ENCODE measurements around the gene RASSF8.

Gene RASSF8

GRCh38 chr12:25962932-25963525 lies 4.5 kb downstream of the RASSF8 start:
- DNase-seq = no peak

GRCh38 chr12:25965682-25966081 lies 7.2 kb downstream of the RASSF8 start:
- DNase-seq = no peak

- DNase-seq = no peak
Observed at GRCh38 chr12:25970082-25970481, 11.6 kb downstream of the RASSF8 start.

DNA sequence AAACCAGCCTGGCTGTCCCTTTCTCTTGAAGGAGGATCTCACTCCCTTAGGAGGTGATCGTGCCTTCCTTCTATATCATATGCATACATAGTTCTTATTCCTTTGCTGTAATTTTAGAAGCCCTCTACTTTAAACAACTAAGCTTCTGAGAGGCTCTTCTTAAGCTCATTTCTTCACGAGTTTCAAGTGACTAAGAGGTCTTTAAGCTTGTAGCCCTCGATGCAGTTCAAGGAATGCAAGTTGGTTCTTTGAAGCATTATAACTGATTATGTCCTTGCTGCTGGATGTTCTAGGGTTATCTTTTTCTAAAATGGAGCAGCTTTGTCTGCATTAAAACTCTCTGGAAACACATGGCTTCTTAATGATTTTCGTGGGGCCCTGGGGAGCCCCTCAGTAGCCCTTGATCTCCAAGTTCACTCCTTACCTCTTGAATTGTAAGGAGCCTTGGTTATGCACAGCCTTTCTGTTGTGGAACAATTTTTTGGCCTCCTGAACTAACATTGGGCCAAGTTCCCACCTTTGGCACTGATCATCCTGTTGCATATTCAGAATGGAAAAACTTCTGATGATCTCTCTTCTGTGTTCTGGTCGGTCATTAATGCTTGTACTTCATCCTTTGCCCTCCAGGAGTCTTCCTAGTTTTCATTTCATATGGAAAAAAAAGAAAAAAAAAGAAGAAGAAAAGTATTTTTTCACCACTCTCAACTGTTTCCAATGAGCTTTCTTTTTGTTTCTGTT lies 12.6 kb downstream of the RASSF8 start:
- no peak for DNase-seq

GRCh38 chr12:25971654-25972041 lies 13.2 kb downstream of the RASSF8 start:
- DNase-seq = no peak

- no peak for DNase-seq
Observed at GRCh38 chr12:25972783-25973182, 14.3 kb downstream of the RASSF8 start.

- no peak for DNase-seq
Observed at GRCh38 chr12:25975179-25975578, 16.7 kb downstream of the RASSF8 start.

GRCh38 chr12:25975682-25976081 lies 17.2 kb downstream of the RASSF8 start:
- DNase-seq = no peak

DNA sequence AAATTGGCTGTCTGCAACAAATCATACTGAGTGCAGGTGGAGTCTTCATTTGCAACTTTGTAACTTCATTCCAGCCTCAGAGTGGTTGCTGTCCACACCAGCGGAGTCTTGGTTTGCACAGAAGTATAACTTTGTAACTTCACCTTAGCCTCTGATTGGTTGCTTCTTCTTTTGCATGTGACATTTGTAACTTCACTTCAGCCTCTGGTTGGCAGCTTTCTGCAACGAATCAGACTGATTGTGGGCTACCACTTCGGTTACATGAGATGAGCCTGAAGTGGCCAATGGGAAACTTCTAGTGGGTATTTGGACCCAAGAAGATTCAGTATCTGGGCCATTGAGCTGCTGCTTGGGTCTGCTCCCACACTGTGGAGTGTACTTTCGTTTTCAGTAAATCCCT lies 17.8 kb downstream of the RASSF8 start:
- no peak for DNase-seq

DNA sequence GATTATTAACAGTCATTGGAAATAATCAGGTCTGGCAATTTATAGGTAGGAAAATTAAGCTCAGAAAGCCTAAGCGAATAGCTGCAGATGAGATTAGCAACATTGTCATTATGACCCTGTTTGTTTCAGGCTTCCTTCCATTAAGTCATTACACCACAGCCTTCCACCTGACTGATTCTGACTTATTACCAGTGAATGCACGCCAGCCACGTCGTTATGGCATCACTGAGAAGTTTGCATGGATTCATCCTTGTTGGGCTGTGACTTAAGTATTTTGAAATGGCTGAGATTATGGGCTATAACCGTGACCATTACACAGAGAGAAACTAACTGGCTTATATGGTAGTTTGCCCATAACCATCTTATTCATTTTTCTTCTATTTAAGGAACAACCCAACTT lies 18.6 kb downstream of the RASSF8 start:
- no peak for DNase-seq

DNA sequence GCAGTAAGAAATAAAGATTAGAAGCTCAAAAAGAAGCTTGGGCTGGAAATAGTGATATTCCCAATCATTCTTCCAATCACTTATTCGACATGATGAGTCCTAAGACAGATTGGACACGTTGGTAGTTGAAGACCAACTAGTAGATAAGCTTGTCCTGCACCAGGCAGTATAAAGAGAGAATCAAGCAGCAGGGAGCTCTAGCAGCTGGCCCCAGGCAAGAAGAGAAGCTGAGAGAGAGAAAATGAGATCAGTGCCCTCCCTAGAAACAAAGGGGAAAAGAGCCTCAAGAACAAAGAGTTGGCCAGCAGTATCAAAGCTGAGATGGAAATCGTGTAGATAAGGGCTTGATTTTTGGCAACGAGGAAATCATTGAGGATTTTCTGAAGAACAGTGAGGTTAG lies 20.6 kb downstream of the RASSF8 start:
- no peak for DNase-seq

DNA sequence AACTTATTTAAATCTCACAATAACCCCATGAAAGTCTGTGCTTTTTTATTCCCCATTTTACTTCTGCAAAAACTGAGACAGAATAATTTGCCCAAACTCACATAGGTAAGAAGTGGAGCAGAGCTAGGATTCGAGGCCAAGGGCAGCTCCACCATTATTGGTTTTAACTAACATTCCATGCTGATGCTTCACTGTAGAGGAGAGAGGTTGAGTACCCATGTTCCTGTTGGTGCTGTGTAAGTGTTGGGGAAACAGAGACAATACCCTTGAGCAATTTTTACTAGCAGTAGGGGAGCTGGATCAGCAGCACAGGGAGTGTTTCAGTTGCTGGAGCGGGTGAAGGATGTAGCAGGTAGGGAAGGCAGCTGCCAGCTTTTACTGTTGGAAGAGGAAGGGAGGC lies 21.1 kb downstream of the RASSF8 start:
- no peak for DNase-seq

GRCh38 chr12:25980035-25980434 lies 21.6 kb downstream of the RASSF8 start:
- no peak for DNase-seq

DNA sequence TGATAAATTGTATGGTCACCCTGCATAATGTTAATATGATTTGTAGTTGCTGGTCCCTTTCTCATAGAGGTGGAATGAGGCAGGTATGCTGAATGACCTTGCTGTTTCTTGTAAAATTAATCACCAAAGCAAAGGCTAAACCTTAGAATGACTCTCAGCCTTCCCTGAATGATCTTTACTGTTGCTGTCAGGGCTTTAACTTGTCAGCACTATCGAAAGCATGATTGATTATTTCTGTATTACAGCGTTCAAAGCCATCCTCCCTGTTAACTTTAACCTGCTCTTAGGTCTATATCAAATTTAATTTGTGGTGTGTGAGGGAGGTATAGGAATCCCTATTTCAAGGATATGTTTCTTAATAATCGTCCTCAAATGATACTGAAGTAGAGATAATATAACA lies 23.1 kb downstream of the RASSF8 start:
- no peak for DNase-seq

DNA sequence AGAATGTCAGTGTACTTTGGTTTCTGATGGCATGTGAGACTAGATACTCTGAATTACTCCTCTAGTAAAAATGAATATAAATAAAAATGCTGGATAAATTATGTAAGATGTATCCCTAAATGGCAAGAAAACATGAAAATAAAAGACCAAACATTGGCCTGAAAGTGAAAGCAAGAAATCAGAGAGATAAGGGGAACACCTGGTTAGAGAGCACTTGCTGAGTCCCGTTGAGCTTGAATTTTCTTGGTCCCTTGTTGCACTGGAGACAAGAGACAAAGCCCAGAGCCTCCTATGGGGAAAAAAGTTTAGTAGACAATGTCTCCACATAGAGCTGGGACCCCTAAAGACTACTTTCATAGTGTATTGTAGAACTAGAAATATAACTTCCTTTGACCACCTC lies 23.9 kb downstream of the RASSF8 start:
- no peak for DNase-seq

DNA sequence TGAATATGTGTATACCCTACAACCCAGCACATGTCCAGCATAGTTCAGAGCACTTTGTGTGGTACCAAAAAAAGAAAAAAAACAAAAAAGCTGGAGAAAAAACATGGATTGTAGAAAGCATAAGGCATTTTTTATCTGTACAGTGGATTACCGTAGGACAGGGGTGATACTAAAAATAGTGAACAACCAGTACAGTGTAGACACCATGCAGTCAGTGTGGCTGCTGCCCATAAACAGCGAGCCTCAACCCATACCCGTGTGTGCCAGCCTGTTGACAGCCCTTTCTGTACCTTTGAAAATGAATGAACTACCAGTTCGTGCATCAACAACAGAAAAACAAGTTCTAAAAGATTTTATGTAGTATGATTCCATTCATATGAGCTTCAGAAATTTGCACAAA lies 25.1 kb downstream of the RASSF8 start:
- DNase-seq = no peak

GRCh38 chr12:25984759-25985158 lies 26.3 kb downstream of the RASSF8 start:
- DNase-seq = no peak

DNA sequence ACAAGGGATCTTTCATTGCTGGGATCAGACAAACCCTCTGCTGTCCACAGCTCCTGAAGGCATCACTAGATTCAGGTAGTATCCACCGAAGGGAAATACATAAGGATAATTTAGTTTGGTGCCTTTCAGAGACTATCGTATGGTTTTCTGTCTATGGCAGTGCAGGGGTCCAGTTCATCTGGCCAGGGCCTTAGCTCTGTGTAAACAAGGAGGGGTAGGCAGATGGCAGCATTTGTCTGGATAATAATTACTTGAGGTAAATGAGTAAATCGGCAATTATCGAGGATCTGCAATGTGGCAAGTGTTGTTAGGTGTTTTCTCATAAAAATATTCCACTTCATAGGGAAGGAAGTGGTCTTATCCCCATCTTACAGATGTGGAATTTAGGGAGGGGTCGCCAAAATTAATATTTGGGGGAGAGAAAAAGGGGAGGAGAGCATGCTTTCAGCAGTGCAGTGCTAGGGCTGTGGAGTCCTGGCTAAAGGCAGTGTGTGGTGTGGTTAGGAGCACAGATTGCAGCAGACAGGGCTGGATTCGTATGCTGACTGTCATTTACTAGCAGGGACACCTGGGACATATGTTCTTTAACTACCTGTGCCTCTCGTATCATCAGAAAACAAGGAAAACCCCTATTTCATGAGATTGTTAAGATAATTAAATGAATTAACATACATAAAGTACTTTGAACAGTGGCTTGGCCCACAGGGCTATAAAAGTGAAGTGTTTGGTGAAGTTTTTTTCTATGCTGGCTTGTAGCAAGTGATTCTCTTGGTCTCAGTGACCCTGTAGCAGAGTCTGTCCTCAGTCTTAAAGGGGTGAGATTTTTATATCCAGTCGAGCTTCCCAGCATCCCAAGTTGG lies 27.1 kb downstream of the RASSF8 start:
- no peak for DNase-seq

- no peak for DNase-seq
Observed at GRCh38 chr12:25986180-25986579, 27.7 kb downstream of the RASSF8 start.

GRCh38 chr12:25988505-25988904 lies 30.0 kb downstream of the RASSF8 start:
- no peak for DNase-seq

GRCh38 chr12:25990495-25990894 lies 32.0 kb downstream of the RASSF8 start:
- no peak for DNase-seq

- no peak for DNase-seq
Observed at GRCh38 chr12:25992026-25992782, 33.7 kb downstream of the RASSF8 start.

Data from NCI-H1048 (cell line).